A549 treated with GW870086 at 1 μM for 4 hours (cell line): ENCODE results near the gene BPHL. TPM values are rescaled to one million over a fixed set of nuclear protein-coding genes. Genes with fewer than 3 reads are reported as not detected.

ENCODE experiments used
- total RNA-seq: library from RNA; stranded (reverse); fragments of 200-300 nt; extraction: Qiagen RNA extraction; gene quantifications from 5 replicates; pipeline ENCODE4 v1.2.3, GENCODE V29; 2022; ENCODE audit warnings: low read depth

The BPHL gene
- 19.1 to 25.8 TPM (median 23.7 TPM) in 5 replicates for total RNA-seq

DNA sequence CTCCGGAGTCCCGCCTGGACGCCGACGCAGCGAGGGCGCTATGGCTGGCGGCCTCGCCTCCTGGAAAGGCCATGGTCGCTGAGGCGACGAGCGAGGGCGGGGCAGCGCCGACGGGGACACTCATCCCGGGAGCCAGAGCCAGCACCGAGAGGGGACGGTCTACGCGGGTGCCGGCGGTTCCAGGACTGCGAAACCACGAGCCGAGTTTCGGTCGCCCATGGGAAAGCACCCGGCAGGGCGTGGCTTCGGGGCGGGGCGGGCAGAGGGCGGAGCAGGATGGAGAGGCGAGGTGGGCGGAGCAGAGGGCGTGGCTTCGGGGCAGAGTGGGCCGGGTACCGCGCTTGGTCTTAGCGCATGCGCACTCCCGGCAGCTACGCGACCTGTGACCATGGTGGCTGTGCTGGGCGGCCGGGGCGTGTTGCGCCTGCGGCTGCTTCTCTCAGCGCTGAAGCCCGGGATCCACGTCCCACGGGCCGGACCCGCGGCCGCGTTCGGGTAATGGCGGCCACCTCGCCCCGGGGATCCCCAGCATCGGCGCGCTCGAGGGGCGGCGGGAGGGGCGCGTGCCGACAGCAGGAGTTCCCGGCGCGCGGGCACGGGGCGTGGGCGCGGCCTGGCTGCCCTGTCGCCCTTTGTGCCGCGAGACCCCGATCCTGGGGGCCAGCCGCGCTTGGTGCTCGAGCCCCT lies at the start of gene BPHL:
BPHL (plus strand) TSS at position 359 of the 687 bp plus-strand sequence; CDS start at position 389, 30 bp downstream.

DNA sequence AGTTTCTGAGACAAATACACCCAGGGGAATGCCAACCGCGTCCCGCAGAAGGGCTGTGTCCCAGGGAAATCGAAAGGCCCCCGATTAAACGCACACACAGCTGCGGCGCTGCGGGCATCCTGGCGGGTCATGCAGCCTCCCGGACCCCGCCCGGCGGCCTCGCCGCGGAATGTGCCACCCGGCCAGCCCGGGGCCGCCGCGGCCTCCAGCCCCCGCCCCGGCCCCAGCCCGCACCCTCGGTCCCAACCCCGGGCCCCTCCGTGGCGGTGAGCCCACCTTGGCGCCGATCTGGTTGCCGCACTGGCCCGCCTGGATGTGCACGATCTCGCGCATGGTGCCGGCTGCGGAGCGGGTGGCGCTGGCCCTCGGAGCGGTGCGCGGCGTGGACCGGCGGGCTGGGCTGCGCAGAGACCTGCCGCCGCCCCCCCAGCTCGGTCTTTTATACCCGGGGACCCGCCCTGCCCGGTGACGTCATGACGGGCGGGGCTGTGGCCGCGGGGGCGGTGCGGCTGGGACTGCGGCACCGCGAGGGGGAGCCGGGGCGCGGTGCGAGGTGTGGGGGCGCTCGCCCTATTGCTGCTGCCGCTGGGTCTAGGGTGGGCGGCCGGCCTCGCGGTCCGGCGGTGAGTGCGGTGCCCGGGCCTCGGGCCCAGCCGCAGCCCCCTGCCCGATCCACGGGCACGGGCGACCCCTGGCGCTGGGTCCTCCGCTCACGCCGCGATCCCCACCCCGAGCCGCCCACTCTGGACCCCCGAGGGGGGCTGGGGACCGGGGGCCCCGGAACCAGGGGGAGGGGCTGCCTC lies 38.8 kb downstream of the BPHL start, which contains the start of gene TUBB2A:
TUBB2A (minus strand) TSS at position 414 of the 803 bp plus-strand sequence; CDS start at position 333, 81 bp downstream.

Other genes with a start within 250 kb of the BPHL start
- gene SERPINB9, start 215.4 kb upstream of the BPHL start, total RNA-seq, result 7.4 to 12.0 TPM (median 11.0 TPM) in 5 replicates
- 133 to 152 TPM (median 139 TPM) in 5 replicates for gene SERPINB6, start 147.1 kb upstream of the BPHL start, total RNA-seq
- 60.6 to 79.8 TPM (median 77.7 TPM) in 5 replicates for gene NQO2, start 118.8 kb upstream of the BPHL start, total RNA-seq
- 11.7 to 13.2 TPM (median 12.6 TPM) in 5 replicates for gene RIPK1, start 50.2 kb upstream of the BPHL start, total RNA-seq
- gene TUBB2A, start 38.8 kb downstream of the BPHL start, total RNA-seq, result 77.9 to 101 TPM (median 92.2 TPM) in 5 replicates
- 13.7 to 15.1 TPM (median 14.5 TPM) in 5 replicates for gene TUBB2B, start 108.9 kb downstream of the BPHL start, total RNA-seq
- 22.5 to 29.7 TPM (median 28.6 TPM) in 5 replicates for gene PSMG4, start 140.2 kb downstream of the BPHL start, total RNA-seq